Activated CD4-positive, alpha-beta T cell treated with anti-CD3 and anti-CD28 coated beads, Interleukin-2, amount 50 U/mL, for 24 hours (primary cell): ENCODE results near the gene PSMC3IP.

Experiments
- DNase-seq, 2 donors: peaks; one replicate each; pipeline ENCODE4 v3.0.0-alpha.2; 2020; ENCODE audit warnings: low read depth in 1 of 2, low spot score in 1 of 2

PSMC3IP gene

DNA sequence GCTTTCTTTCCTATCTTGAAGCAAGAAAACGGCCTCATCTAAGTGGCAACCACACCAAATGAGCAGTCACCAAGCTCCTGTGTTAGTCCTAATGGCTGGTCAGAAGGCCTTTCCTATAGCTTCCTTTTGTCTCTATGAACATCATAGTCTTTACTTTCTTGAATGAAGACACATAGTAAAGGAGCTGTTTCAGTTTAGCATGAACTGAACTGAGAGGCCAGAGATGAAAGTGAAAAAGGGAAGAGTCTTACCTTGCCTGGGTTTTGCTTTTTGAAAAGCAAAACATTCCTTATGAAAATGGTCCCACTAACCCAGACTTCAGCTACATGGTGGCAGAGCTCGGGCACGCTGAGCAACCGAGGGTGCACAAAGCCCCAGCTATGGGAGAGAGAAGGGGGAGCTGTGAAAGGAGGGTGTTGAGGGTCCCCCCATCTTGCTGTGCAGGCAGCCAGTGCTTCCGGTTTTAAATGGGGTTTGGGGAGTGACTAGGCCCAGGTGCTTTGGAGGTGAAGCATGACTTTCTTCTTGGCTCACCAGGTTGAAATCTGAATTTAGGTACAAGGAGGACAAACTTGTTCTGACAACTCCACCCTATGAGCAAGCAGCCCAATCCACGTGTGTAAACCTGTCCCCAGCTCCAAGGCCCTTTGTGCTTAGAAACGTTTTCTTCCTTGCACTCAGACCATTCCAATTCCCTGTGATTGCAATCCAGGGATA is 9.1 kb upstream of the PSMC3IP start:
- no peak for DNase-seq

DNA sequence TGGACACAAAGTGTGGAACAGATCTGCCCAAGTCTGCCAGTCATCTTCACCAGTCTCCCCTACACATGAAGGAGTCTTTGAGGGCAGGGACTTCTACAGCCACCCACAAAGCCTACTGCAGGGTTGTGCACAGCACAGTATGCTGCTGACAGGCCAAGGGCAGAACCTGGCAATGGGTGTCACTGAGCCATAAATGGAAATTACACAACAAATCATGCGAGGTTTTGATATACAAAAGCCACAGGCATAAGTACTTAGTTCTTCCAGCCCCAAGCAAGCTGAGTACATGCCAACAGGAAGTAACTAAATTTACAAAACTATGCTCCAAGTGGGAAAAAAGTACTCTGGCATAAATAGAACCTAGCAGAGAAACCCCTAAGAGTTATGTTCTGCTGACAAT is 7.8 kb upstream of the PSMC3IP start:
- DNase-seq: no peak

DNA sequence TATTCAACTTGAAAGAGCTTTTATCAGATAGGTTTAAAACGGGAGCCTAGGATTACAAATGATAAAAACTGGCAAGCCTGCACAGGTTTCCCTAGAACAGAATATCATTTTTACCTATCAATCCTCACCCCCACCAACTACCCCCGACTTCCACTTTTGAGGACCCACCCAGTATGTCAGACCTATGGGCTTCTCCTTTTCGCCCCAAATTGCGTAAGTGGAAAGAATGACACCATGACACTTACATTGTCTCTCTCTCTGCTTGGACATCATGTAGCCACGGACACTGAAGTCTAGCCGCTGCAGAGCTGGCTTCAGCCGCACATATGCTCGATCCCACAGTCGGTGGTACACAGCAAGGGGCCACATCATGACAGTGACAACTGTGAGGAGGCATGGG is 7.4 kb upstream of the PSMC3IP start:
- DNase-seq: no peak

DNA sequence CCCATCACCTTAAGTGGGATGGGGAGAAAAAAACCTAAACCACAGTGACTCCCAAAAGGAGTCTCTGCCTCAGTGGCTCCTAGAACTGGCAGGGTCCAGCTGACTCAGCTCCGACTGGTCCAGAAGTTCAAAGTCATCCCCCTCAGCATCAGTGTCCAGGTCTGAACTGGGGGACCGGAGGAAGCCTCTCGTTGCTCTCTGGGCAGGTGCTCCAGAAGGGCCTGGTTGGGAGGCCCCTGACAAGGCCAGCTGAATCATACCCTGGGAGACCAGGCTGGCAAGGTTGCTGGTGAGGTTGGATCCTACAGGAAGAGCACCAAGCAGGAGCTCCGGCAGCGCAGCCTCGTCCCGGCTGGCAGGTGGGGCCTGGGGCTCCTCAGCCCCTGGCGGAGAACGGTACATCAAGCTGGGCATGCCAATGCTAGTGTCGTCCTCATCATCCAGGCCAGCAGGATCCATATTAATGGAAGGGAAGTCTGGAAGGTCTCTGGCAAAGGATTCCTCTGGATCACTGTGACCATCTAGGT is 4.3 kb upstream of the PSMC3IP start:
- no peak for DNase-seq

DNA sequence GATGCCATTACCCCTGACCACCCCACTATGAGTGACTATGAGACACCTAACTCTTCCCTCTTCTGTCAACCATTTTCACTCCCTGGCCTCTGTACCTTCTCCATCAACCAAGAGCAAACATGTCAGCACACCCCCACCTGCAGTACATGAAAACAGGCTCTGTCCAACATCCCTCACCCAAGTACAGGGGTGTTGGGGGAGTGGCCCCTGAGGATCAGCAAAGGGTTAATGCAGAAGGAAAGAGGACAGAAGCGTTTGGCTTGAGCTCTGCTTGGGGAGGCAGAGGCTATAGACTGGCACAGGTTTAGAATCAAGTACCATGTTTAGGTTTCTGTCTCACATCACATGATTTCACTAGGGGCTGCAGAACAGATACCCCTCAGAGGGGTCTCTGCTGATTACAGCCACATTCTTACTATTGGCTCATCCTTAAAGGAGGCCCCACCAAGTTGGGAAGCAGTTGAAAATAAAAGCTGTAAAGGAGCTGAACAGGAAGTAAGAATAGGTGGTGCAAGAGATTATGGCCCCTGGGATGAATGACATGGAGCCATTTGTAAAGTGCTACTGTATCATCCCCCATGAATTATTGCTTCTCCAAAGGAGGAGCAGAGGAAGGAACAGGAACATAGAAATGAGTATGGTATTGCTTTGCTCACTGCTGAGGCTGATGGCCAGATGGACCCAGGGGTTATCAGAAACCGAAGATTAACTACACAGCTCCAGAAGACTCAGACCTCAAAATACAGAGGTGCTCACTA is 2.4 kb upstream of the PSMC3IP start:
- no peak for DNase-seq

DNA sequence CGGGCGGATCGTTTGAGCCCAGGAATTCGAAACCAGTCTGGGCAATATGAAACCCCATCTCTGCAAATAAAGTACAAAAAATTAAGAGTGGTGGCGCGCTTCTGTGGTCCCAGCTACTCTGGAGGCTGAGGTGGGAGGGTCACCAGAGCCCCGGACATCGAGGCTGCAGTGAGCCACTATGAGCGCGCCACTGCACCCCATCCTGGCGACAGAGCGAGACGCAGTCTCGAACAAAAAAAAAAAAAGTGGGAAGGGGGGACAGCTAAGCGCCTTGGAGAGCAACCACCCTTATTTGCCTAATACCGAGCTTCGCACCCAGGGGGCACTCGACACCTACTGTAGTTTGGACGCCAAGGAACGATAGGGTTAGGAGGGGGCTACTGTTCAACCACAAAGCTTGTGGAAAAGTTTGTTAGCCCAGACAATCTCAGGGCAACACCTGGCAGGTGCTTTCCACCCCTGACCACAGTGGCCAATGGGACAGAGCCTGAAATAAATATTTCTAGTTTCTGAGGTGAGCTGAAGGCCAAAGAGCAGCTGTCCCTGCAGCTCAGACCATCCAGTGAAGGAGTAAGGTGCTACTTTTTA is 847 bp upstream of the PSMC3IP start:
- DNase-seq: peak in 1 of 2 donors; percentile 68

DNA sequence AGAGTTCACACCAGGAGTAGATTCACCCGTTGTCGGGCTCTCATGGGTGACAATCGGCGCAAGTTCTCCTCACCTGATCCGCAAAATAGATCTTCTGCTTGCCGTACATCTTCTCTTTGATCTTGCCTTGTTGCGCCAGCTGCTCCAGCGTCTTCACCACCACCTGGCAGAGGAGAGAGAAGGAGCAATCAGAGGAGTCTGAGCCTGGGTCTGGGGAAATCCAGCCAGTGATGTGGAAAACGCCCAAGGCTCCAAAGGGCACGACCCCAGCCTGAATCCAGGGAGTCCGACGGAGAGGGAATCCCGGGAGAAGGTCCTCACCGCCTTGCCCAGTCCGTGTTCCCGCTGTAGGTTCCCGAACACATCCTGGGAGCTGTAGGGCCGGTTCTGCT is 393 bp downstream of the PSMC3IP start:
- DNase-seq: no peak

DNA sequence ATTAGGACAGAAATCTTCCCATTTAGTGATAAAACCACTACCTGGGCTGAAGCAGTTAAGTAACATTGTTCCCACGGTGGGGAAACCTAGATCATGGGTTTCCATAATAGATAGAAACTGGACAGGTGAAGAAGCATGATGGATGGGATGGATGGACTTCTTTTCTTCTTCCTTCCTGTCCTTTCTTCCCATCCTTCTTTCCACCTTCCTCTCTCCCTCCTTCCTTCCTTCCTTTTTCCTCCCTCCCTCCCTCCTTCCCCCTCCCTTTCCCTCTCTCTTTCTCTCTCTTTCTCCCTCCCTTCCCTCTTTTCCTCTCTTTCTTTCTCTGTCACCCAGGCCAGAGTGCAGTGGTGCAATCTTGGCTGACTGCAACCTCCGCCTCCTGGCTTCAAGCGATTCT is 3.1 kb downstream of the PSMC3IP start:
- no peak for DNase-seq

DNA sequence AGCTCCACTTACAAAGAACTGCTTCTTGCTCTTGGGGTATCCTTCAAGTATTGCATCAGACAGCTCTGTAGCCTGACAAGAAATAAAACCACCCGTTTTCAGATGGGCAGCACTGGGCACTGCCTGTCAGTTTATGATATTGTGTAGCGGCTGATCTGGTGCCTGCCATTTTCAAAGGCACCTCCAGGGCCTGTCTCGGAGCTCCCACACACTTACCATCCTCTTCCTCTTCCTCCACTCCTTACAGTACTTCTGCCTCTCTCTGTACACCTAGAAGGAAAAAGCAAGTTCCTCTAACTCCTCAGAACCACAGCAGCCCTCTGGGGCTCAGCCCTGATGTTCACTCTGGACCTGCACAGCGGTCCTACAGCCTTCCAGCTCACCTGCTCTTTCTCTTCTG is 4.4 kb downstream of the PSMC3IP start:
- no peak for DNase-seq

DNA sequence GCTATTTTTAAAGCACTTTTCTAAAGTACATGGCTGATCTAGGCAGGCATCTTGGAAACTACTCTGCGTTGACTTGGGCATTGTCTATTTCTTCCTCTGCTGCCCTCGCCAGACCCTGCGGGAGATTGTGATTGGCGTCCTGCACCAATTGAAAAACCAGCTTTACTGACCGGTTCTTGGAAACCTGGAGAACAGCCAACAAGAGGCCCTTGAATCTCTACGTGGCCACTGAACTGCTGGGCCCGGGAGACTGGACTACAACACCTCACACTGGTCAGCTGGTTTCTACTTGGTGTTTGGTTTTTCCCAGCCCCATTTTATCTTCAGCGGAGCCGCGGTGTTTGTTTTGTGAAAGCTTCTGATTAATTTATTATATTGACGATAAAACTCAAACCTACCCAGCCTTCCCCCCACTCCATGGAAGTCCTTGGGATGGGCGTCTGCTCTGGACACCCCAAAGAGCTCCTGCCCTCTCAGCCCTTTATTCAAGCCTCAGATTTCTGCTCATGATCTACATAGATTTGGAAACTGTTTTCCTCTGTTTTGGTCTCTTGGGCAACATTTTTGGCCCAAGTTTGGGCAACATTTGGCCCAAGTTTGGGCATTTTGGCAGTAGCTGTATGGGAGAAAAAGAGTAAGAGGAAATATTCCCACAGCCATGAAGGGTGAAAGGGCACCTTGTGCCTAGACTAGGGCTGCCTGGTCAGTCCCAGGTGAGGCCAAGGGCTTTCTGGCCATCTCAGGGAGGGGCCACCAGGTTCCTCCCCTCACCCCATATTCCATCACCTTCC is 5.9 kb downstream of the PSMC3IP start:
- no peak for DNase-seq

DNA sequence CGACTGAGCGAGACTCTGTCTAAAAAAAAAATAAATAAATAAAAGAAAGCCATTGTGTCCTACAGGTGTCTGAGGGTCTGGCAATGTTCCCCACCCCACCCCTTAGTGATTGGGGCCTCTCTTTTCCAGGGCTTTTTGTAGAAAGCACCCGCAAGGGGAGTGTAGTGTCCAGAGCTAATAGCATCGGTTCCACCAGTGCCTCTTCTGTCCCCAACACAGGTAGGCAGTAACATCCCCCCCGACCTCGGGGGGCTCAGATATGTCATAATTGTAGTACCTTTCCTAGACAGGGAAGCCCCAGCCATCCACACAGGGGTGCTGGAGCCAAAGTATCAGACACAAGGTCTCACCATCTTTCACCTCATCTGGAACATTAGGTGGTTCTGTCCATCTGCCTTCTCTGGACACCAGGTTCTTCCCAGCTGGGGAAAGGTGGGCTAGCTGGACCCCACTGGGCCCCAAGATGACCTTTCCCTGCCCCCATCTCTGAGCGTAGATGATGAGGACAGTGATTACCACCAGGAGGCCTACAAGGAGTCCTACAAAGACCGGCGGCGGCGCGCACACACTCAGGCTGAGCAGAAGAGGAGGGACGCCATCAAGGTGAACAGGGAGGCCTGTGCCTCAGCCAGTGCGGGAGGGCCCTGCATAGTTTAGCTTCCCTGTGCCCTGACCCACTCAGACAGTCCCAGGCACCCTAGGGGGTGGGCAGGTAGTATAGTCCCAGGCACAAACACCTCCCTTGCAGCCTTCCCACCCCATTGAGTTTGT is 9.0 kb downstream of the PSMC3IP start:
- DNase-seq: no peak

DNA sequence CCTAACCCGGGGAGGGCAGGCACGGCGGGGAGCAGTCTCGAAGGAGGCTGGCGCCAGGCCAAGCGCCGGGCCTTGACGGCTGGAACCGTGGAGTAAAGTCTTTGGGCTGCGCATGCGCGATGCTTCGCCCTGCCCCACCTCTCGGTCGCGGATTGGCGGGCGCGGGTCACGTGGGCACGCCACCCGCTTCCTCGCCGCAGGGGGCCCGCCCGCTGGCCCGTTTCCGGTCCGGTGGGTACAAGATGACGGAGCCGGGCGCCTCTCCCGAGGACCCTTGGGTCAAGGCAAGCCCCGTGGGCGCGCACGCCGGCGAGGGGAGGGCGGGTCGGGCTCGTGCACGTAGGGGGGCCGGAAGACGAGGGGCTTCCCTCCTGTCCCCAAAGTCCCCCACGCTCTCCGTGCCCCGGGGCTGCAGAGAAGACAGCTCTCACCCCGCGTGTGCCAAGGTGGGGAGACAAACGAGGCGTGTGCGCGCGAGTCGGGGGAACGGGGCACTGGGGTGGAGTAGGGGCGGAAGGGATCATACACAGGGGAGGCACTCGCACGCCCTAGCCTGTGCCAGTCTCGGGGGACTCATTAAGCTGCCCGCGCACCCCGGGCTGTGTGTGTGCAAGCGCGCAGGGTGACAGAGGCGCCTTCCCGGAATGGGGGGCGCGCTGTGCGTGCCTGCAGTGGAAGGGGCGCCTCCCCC is 10.5 kb downstream of the PSMC3IP start, which contains the start of gene MLX:
Gene MLX (plus strand): TSS at position 218 of the 691 bp plus-strand sequence. CDS start 25 bp downstream, at position 243.
- peak; percentile 78 to 86 for DNase-seq

DNA sequence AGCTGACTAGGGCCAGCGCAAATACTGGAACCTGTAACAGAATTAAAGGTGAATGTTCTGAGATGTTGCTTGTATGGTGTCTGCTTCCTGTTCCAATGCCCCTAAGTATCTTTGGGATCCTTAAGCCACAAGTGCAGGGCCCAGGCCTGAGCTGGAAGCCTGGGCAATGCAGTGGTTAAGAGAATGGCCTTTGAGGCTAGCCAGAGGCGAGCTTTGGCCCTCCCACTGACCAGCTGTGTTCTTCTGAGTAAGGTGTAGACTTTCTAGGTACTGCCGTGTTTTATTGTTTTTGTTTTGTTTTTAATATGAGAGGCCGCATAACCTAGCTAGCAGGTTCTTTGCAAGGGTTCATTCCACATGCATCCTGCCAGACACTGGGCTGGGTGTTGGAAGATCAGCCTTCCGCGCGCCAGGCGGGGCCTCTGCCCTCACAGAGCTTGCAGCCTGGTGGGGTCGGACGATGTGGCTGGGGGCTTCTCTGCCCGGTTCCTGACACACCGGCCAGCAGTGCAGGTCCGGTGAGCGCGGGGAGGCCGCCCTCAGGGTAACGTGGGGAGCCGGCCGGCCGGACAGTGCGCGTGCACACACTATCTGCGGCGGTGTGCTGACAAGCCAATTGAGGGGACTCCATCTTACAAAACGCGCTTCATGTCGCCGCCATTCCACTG is 11.2 kb downstream of the PSMC3IP start:
- no peak for DNase-seq

DNA sequence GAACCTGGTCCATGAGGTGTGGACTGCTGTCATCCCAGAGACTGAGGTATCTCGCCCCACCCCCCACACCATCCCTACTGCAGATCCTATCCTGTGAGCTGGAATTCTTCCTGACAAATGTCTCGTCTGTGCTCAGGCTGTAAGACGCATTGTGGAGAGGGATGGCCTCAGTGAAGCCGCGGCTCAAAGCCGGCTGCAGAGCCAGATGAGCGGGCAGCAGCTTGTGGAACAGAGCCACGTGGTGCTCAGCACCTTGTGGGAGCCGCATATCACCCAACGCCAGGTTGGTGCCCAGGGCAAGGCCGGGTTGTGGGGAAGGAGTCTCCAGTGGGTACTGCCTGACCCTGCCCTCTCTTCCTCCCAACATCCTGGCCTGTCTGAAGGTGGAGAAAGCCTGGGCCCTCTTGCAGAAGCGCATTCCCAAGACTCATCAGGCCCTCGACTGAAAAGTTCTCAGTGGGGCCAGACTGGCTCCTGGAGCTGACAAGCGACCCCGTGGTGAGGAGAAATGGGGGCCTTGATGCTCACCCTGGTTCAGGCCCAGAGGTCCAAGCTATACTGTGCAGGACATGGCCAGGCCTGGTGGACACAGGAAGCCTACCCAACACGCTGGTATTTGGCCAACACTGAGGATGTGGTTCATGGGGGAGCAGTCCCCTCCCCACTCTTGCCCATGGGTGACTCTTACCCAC is 11.9 kb downstream of the PSMC3IP start:
- no peak for DNase-seq

DNA sequence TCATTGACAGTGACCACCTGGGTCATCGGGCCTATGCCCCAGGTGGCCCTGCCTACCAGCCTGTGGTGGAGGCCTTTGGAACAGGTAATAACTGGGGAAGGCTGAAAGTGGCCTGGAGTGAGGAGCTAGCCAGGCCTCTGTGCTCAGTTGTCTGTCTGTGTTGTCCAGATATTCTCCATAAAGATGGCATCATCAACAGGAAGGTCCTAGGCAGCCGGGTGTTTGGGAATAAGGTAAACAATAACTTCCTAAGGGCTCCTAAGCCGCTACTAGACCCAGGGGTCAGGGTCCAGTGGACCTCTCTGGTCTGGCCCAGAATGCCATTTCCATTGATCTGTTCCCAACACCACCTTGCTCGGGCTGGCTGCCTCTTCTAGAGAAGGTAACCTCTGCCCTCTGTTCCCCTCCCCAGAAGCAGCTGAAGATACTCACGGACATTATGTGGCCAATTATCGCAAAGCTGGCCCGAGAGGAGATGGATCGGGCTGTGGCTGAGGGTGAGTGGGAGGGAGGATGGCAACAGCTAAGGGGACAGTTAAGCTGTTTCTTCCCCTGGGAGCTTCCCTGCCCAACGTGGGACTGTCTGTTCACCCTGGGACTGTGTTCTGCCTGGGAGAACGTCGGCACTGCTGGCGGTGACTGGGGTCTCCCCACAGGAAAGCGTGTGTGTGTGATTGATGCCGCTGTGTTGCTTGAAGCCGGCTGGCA is 12.6 kb downstream of the PSMC3IP start:
- DNase-seq: no peak

DNA sequence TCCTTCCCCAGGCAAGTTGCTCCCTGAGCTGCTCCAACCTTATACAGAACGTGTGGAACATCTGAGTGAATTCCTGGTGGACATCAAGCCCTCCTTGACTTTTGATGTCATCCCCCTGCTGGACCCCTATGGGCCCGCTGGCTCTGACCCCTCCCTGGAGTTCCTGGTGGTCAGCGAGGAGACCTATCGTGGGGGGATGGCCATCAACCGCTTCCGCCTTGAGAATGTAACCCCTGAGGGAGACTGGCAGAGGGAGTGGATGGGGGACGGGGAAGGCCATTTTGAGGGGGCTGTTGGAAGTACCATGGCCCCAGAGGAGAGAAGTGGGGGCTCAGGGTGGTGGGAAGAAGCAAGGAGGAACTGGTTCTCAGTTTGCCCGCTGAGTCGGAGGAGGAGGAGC is 13.6 kb downstream of the PSMC3IP start:
- DNase-seq: no peak

DNA sequence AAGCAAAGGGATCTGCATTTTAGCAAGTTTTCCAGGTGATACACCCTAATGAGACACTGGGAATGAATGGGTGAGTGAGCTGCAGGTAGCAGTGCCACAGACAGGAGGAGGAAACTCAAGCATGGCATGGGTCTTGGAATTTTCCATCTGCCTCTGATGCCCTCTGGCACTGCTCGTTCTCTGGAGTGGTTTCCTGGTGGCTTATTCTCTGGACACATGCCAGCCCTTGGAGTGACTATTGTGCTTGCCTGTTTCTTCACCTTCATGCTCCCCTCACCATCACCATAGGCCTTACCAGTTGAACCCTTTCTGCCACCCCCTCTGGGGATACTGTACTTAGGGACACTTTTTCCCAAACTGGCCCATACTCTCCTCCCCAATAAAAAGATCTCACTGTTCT is 14.0 kb downstream of the PSMC3IP start:
- no peak for DNase-seq

DNA sequence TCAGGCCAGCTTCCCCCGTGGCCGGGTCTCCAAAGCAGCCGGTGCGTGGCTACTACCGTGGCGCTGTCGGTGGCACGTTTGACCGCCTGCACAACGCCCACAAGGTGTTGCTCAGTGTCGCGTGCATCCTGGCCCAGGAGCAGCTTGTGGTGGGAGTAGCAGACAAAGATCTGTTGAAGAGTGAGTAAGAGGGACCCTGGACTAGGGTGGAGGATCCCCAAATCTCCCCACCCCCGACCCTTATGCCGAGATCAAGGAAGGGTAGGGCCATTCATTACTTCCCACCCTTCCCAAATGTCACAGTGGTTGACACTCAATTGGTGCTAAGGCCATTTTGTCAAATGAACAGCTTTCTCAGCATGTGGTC is 14.4 kb downstream of the PSMC3IP start:
- no peak for DNase-seq
